ENCODE measurements around the gene ANKFY1. TPM values are rescaled to one million over a fixed set of nuclear protein-coding genes. Genes with fewer than 3 reads are reported as not detected.
A peak's percentile ranks its signal among the peaks of the same experiment; 100 is the strongest.

ANKFY1 gene
- total RNA-seq, 1 experiment from 2014 or later = 46.8 TPM

DNA sequence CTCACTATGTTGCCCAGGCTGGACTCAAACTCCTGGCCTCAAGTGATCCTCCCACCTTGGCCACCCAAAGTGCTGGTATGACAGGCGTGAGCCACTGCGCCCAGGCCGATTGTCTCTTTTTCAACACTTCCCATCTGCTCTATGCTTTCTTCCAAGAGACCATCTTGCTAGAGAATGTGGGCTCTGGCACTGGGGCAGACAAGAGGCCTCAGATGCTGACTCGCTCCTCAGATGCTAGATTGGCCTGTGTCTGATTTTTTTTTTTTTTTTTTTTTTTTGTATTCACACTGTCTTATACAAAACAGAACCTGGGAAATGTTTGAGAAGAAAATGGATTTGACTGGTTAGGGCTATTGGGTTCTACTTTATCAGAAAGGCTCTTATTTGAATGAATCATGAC lies 62.6 kb downstream of the ANKFY1 start:
- Mint-ChIP-seq H3K9me3 (no peaks in the 10 kb centered on the region), H3K27me3 (ENCODE audit: low read depth) (no peaks in the 10 kb centered on the region), H3K4me3 (no peak overlapping the region), H3K4me1 (no peaks in the 10 kb centered on the region), H3K36me3 (peaks cover 35% of the 10 kb centered on the region), H3K27ac (peak overlapping the region; percentile 15)
- no peak for ATAC-seq
- CTCF ChIA-PET = interaction anchor here (1.0 to 2.6 kb wide), 4 partner anchors 15 to 212 kb away, joined by 3 to 39 read pairs (median 14); no protein-coding TSS in a partner anchor
- DNase-seq (ENCODE audit: low spot score) = no peak
- no peak for TF ChIP-seq ZNF423 (CRISPR knock-in tag; IDR thresholded peaks at IDR 0.05)
- no peak for TF ChIP-seq TCF7 (CRISPR knock-in tag; IDR thresholded peaks at IDR 0.05; ENCODE audit: low read depth)
- TF ChIP-seq, protein P1, sequence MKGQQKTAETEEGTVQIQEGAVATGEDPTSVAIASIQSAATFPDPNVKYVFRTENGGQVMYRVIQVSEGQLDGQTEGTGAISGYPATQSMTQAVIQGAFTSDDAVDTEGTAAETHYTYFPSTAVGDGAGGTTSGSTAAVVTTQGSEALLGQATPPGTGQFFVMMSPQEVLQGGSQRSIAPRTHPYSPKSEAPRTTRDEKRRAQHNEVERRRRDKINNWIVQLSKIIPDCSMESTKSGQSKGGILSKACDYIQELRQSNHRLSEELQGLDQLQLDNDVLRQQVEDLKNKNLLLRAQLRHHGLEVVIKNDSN (CRISPR knock-in tag; IDR thresholded peaks at IDR 0.05) = no peak
- TF ChIP-seq, protein P2, sequence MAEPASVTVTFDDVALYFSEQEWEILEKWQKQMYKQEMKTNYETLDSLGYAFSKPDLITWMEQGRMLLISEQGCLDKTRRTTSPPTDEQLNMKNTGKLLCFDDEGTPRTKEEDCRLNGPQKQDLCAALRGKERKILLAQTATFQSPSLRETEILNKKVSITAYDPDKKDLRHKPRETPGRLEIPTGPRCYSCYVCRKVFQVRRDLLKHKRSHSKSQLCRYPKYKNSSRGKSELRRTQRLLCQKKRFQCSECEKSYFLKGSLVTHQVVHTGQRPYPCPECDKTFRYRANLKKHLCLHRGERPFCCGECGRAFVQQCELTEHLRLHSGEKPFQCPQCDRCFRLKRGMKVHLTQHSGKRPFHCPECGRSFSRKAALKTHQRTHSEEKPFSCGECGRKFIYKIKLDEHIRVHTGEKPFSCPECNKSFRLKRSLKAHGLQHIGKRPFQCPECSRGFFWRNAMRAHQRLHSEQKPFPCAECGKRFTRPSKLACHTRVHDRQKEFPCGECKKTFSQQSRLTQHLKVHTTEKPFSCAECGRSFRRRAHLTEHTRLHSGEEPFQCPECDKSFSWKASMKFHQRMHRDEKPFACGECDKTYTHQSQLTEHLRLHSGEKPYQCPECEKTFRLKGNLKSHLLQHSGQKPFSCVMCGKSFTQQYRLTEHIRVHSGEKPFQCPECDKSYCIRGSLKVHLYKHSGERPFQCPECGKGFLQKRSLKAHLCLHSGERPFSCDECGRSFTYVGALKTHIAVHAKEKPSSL (CRISPR knock-in tag; conservative IDR thresholded peaks at IDR 0.05) = no peak
- TF ChIP-seq TEAD1 (CRISPR knock-in tag; IDR thresholded peaks at IDR 0.05) = no peak
- TF ChIP-seq SMAD3 (CRISPR knock-in tag; IDR thresholded peaks at IDR 0.05; ENCODE audit: borderline replicate concordance) = no peak
- TF ChIP-seq, protein P3, sequence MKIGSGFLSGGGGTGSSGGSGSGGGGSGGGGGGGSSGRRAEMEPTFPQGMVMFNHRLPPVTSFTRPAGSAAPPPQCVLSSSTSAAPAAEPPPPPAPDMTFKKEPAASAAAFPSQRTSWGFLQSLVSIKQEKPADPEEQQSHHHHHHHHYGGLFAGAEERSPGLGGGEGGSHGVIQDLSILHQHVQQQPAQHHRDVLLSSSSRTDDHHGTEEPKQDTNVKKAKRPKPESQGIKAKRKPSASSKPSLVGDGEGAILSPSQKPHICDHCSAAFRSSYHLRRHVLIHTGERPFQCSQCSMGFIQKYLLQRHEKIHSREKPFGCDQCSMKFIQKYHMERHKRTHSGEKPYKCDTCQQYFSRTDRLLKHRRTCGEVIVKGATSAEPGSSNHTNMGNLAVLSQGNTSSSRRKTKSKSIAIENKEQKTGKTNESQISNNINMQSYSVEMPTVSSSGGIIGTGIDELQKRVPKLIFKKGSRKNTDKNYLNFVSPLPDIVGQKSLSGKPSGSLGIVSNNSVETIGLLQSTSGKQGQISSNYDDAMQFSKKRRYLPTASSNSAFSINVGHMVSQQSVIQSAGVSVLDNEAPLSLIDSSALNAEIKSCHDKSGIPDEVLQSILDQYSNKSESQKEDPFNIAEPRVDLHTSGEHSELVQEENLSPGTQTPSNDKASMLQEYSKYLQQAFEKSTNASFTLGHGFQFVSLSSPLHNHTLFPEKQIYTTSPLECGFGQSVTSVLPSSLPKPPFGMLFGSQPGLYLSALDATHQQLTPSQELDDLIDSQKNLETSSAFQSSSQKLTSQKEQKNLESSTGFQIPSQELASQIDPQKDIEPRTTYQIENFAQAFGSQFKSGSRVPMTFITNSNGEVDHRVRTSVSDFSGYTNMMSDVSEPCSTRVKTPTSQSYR (CRISPR knock-in tag; IDR thresholded peaks at IDR 0.05) = no peak
- TF ChIP-seq, protein P4, sequence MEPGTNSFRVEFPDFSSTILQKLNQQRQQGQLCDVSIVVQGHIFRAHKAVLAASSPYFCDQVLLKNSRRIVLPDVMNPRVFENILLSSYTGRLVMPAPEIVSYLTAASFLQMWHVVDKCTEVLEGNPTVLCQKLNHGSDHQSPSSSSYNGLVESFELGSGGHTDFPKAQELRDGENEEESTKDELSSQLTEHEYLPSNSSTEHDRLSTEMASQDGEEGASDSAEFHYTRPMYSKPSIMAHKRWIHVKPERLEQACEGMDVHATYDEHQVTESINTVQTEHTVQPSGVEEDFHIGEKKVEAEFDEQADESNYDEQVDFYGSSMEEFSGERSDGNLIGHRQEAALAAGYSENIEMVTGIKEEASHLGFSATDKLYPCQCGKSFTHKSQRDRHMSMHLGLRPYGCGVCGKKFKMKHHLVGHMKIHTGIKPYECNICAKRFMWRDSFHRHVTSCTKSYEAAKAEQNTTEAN (CRISPR knock-in tag; IDR thresholded peaks at IDR 0.05) = no peak
- TF ChIP-seq, protein P5, sequence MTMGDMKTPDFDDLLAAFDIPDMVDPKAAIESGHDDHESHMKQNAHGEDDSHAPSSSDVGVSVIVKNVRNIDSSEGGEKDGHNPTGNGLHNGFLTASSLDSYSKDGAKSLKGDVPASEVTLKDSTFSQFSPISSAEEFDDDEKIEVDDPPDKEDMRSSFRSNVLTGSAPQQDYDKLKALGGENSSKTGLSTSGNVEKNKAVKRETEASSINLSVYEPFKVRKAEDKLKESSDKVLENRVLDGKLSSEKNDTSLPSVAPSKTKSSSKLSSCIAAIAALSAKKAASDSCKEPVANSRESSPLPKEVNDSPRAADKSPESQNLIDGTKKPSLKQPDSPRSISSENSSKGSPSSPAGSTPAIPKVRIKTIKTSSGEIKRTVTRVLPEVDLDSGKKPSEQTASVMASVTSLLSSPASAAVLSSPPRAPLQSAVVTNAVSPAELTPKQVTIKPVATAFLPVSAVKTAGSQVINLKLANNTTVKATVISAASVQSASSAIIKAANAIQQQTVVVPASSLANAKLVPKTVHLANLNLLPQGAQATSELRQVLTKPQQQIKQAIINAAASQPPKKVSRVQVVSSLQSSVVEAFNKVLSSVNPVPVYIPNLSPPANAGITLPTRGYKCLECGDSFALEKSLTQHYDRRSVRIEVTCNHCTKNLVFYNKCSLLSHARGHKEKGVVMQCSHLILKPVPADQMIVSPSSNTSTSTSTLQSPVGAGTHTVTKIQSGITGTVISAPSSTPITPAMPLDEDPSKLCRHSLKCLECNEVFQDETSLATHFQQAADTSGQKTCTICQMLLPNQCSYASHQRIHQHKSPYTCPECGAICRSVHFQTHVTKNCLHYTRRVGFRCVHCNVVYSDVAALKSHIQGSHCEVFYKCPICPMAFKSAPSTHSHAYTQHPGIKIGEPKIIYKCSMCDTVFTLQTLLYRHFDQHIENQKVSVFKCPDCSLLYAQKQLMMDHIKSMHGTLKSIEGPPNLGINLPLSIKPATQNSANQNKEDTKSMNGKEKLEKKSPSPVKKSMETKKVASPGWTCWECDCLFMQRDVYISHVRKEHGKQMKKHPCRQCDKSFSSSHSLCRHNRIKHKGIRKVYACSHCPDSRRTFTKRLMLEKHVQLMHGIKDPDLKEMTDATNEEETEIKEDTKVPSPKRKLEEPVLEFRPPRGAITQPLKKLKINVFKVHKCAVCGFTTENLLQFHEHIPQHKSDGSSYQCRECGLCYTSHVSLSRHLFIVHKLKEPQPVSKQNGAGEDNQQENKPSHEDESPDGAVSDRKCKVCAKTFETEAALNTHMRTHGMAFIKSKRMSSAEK (CRISPR knock-in tag; IDR thresholded peaks at IDR 0.05; ENCODE audit: borderline replicate concordance) = no peak
- TF ChIP-seq ZNF138 (CRISPR knock-in tag; conservative IDR thresholded peaks at IDR 0.05) = no peak
- TF ChIP-seq, protein P6, sequence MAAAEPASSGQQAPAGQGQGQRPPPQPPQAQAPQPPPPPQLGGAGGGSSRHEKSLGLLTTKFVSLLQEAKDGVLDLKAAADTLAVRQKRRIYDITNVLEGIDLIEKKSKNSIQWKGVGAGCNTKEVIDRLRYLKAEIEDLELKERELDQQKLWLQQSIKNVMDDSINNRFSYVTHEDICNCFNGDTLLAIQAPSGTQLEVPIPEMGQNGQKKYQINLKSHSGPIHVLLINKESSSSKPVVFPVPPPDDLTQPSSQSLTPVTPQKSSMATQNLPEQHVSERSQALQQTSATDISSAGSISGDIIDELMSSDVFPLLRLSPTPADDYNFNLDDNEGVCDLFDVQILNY (CRISPR knock-in tag; IDR thresholded peaks at IDR 0.05) = no peak
- no peak for TF ChIP-seq MYBL2 (CRISPR knock-in tag; IDR thresholded peaks at IDR 0.05)
- no peak for TF ChIP-seq IRF2 (CRISPR knock-in tag; IDR thresholded peaks at IDR 0.05; ENCODE audit: borderline replicate concordance, low read depth)
- TF ChIP-seq, protein P7, sequence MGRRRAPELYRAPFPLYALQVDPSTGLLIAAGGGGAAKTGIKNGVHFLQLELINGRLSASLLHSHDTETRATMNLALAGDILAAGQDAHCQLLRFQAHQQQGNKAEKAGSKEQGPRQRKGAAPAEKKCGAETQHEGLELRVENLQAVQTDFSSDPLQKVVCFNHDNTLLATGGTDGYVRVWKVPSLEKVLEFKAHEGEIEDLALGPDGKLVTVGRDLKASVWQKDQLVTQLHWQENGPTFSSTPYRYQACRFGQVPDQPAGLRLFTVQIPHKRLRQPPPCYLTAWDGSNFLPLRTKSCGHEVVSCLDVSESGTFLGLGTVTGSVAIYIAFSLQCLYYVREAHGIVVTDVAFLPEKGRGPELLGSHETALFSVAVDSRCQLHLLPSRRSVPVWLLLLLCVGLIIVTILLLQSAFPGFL (CRISPR knock-in tag; IDR thresholded peaks at IDR 0.05; ENCODE audit: borderline replicate concordance) = no peak
- no peak for TF ChIP-seq ELF4 (CRISPR knock-in tag; IDR thresholded peaks at IDR 0.05; ENCODE audit: low read depth)
- no peak for TF ChIP-seq FOXP1 (CRISPR knock-in tag; IDR thresholded peaks at IDR 0.05; ENCODE audit: borderline replicate concordance)
- TF ChIP-seq ZNF263 (CRISPR knock-in tag; IDR thresholded peaks at IDR 0.05; ENCODE audit: low read depth) = no peak
- POLR2A ChIA-PET = no interaction called here
